CD4-positive, alpha-beta T cell treated with Interleukin-4 for 4 hours (primary cell): ENCODE measurements around the gene ADAMTSL1.

Experiments used
- DNase-seq: peaks from one replicate; pipeline ENCODE4 v3.0.0-alpha.2; 2020

Gene ADAMTSL1

DNA sequence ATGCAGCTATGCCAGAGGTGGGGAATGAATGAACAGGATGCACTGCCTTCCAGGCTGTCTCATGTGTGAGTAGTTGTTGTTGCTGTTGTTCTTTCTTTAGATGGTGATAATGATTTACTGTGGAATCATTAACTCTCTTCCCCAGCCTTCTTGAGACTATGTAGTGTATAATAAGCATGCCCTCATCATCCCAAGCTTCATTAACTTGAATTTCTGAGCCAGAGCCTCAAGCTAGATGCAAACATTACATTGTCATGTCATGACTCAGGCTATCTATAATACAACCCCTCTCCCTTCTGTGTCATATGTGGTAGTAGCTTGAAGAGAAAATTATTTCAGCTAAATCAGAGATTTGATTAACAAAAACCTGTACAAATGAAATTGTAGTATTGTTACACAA, 10.0 kb upstream of the ADAMTSL1 start:
- DNase-seq, result no peak

DNA sequence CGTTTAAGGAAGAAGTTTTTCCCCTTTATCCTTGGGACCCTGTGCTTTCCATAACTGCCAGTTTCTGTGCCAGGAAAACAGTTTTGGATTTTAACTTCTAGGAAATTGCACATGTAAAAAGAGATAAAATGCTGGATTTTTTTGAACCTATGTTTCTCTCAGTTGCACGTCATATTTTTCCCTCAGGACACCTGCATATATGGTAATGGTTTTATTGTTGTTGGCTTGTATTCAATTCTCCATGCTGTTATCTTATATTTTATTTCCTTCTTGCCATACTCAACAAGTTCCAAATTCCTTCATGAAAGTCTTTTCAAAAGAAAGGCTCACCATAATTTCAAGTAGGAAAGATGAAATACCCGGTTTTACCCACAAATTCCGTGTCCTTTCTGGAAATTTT, 7.9 kb upstream of the ADAMTSL1 start:
- DNase-seq, result no peak

DNA sequence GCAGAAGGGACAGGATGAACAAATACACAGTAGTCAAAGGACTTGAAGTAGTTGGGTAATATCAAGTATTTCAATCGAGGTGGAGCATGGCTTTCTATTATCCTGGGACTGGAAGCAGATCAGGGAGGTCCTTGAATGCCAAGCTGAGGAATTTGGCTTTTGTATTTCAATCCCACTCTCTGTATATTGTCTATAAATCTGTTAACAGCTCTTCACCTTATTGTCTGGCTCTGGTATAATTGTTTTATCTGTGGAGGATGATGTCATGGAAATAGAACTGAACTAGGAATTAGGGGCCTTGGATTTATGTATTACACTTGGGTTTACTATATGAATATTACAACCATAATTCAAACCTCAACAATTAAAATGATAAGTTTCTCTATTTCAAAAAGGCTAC, 6.3 kb upstream of the ADAMTSL1 start:
- DNase-seq, result no peak

DNA sequence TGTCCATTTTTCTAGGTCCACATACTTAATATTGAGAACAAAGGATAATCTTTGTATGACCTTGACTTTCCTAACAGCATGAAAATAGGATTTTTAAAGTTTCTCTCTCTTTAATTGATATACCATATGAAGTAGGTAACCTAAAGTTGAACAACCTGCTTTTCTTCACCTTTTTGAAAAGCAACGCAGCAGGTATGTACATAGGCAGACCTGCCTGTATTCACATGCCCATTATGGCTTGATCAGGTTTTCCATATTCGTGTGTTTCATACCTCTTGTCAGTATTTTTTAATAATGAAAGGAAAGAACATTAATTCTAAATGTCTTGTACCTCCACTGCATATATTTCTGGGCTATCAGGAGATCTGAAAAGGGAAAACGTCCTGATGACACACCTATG, 1.5 kb upstream of the ADAMTSL1 start:
- DNase-seq, result no peak

DNA sequence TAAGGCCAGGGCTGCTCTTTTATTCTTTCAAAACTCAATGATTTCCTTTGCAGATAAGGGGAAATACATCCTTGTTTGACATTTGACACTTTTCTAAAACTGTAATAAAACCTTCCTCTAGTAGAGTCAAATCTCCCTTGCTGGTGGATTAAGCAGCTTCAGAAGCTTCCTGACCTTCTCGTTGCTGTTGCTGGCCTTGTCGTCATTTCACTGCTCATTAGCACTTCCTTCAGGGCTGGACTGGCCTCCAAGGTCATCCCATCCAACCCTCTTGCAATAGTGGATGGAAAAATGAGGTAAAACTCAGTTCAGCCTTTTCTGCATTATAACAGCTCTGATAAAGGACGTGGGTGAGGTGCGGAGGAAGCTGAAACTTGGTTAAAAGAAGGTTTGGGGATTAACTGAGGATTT, 1.1 kb upstream of the ADAMTSL1 start:
- DNase-seq, result no peak

DNA sequence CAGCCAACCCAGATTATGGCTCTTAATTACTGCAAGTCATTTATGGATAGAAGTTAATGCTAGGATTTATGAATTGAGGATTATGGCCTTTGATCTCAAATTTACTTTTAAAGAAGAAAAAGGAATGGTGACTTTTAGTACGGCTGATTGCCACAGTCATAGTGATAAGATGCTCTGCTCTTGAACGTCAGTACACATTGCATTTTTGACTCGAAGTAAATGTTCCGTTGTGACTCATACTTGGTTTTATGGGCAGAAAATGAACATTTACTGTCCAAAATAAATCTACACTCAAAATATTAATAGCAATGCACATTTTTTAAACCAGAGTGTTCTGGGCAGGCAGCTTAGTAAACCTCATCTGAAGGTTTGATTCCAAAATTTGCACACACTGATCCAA, 830 bp downstream of the ADAMTSL1 start:
- no peak for DNase-seq

DNA sequence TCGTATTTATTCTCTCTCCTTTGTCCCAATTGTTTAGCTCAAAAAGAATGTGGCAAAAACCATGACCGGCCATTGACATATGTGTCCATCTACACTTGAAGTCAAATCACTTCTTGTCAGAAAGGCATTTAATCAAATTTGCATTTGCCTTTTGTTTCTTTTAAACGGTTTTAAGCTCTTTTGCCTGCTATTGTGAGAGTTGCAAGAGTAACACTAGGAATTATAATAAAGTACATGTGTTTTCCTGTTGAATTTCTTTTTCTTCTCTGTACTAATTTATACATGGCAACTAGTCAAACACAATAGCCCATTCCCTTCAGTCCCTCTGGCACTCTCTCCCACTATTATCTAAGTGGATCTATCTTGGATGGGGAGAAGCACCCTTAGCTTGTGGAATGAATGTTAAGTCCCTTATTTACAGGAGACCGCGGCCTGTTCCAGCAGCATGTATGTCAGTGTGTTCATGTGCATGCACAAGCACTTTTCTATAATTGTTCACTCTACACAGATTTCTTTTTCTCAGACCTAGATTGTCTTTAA, 3.2 kb downstream of the ADAMTSL1 start:
- DNase-seq, result no peak

DNA sequence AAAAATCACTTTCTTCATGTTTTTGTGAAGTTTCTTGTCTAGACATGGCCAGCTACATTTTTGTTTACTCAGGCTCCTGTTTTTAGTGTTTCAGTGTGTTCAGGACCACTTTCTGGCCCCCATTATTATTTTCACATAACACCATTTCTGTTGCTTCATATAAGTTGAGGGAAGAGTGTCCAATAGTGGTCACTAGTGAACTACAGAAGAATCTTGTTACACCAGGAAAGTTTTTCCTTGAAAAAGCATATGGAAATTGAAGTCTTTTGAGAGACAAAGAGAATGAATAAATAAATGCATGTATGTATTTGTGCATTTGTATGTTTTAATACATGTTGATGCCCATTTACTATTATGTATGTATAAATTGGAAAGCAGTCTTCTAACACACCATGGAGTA, 3.8 kb downstream of the ADAMTSL1 start:
- DNase-seq, result no peak

DNA sequence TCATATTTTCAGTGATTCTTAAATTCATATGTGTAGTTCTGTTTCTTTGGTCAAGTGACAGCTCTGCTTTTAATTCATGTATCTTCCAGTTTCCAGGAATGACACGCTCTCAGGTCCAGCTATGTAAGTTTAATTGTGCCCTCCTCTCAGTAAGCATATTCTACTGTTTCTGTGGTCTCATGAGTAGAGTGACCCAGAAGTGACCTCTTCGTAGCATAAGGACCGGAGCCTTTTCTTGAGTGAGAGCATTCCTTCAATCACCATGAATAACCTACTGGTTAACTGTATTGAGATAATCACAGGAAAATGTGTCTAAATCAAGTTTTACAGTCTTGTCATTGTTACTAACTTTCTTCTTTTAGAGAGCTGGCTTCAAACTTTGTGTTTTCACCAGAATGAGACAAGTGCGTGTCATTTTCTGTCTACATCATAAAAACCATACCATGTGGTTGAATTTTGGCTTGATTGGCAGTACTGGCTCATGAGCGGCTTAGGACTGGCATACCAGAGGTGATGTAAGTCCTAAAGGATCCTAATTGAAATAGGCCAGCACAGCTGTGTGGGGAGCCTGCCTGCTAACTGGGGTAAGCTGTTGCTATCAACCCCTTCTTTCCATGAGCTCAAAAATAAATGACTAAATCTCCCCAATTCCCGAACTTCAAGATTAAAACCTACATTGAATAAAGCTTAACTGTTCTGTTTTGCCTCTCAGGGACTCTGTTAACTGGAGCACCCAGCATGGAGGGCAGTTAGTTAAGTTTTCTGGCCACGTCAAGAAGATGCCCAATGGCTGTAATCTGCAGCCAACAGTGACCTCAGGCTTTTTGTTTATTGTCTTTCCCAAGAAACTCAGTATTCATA, 4.8 kb downstream of the ADAMTSL1 start:
- no peak for DNase-seq

DNA sequence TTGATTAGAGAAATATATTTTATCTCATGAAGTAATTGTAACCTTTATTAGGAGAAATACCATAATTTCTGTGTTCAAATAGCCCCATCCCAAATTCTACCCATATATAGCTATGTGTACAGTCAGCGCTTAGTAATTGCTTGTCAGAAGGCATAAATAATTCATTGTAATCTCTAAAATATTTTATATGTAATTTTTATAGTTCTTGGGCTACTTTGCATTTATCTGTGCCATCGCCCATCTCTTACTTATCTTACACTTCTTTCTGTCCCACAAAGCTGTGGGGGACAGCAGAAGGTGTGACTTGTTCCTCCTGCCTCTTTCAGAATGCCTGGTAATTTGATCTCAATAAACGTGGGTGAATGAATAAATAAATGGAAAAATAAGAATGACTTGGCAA, 5.5 kb downstream of the ADAMTSL1 start:
- no peak for DNase-seq

DNA sequence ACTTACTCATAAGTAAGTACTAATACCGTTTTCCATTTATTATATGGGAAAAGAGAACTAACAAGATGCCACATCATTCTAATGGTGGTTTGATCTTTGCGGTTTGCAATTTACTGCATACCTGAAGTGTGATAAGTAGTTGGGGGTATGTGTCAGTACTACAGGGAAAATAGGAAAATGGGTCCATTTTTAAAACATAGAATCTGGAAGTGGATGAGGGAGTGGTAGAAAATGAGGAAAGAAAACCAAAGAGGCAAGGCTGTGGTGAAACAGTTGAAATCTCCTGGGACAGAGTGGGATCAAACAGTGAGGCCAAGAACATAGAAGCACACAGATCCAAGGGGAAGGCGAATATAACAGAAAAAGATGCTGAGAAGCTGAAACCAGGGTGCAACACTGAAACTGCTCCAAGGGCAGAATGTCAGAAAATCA, 6.7 kb downstream of the ADAMTSL1 start:
- DNase-seq, result no peak

DNA sequence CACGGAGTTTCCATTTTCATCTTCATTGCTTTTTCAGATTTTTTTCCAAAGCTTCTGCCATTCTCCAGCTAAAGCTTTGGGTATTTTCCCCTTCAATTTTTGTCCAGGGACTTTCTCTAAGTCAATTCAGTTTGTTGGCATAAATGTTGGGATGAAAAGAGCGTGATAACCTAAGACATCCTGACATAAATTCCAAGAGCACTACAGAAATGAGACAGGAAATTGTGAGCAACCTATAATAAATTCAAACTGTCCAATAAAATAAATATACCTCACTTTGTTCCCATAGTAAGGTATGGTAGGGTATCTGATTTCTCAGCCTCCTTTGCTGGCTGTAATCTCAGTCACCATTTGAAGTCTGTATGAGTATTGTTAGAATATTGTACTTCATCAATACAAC, 8.4 kb downstream of the ADAMTSL1 start:
- DNase-seq, result no peak

DNA sequence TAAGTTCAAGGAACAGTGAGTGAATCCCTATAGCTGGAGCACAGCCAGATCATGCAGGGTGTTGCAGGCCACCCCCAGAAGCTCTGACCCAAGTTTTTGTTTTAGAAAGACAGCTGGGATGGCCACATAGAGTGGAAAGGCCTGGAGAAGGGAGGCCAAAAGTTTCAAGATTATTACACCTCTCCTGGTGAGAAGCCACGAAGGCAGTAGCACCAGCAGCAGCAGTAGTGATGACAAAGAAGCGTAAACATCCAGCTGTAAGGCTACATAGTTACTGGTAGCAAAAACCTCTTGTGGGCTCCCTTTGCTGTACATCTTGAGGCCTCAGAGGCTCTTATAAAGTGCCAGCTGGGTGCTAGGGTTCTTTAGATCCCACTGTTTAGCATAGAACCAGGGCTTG, 11.8 kb downstream of the ADAMTSL1 start:
- no peak for DNase-seq

DNA sequence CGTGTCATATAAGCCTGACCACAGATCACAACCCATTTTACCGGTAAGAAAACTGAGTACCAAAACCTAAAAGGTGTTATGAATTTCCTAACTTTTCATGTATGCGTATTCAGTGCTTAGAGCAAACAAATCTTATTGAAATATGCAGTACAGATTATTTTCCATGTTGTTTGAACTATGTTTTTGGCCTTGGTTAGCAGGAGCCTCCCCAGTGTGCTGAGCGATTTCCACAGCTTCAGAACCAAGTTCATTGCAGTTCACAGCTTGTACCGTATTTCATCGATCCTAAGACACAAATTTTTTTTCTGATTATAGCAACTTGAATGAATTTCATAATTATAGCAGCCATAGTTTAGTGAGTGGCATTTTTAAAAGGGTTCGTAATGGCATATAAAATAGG, 13.7 kb downstream of the ADAMTSL1 start:
- DNase-seq, result no peak

DNA sequence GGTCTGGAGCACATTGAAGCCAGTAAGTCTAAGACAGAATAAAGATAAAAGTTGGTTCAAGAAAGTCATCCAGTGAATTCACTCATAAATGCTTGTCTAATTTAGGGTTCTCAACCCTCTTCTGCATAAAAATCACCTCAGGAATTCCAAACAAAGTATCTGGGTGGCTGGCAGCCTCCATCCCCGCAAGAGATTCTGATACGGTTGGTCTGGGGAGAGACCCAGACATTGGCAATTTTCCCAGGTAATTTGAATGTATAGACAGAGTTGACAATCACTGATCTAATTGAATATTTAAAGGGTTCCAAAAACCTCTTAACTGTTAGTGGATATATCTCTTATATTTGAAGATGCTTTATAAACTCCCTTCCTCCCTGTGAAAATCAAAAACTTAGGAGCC, 14.9 kb downstream of the ADAMTSL1 start:
- no peak for DNase-seq

DNA sequence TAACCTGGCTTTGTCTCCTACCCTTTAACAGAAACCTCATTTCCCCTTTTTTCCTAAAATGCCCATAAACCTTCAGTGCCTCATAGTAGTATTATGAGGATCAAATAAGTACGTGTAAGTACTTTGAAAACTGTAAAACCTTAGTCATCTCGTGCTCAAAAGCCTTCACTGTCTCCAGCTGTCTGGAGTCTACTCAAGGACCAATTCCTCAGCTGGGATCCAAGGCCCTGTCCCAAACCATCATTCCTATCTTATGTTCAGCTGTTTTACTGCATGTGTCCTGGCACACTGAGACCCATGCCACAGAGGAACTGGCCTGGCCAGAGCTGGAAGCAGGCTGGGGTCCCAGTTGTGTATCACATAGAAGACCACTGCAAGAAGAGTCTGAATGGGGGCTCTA, 15.9 kb downstream of the ADAMTSL1 start:
- no peak for DNase-seq

DNA sequence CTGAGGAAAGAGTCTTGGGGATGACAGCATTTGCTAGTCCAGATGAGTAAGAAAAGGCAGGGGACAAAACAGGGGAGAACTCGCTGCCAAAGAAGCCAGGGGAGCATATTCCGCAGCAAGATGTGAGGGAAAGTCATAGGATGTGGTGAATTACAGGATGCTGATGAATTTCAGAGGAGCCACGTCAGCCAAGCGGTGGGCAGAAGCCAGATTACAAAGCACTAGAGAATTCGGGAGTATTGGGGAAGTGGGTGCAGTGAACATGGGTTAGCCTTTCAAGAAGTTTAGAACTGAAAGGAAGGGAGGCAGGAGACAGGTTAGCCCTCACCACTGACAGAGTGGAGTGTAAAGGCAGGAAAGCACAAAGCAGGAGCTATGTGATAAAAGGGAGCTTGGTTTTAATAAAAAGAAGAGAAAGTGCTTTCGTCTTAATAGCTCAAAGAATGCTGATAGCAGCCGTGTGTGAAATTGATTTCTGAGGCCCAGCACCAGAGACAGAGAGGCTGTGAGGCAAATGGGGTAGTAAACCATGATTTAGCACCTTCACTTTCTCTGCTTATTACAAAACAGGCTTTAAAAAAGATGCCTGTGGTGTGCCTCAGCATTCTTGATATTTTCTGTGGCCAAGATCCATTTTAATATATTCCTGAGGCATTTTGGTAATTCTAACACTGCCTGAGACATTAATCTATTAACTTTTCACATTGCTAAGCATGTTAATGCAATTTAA, 16.9 kb downstream of the ADAMTSL1 start:
- DNase-seq, result no peak

DNA sequence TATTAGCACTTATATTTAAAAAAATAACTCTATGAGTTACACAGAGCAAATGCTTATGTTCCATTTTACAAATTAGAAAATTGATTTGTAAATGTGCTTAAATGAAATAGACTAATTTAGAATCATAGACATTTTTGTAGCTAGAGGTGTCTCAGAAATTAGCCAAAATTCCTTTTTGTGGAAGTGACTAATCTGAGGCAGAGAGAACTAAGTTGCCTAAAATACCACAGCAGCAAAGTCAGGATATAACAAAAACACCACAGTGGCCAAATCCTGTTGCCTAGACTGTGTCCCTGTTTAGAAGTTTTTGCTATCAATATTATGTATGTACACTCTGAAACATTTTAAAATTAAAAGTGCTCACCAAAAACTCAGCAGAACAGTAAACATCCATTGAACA, 18.7 kb downstream of the ADAMTSL1 start:
- DNase-seq, result no peak

DNA sequence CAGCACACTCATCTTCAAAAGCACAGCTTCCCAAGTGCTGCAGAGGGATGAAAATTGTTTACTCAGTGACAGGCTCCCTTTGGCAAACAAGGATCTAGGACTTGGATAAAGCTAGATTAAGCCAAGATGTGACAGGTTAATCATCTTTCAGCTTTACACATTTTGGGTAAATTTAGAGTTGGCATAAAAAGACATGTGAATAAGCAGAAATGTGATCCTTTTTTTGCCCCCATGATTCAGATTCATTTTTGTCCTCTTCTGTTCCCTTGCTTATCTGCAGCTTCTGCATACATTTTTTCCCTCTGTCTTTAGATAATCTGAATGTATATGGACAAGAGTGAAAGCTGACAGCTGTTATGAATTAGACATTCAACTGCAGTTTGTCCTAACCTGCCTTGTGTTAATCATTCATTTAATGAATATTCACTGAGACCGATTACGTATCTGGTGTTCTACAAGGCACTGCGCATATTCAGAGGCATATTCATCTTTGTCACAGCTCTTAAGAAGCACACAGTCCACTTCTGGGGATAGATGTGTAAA, 19.6 kb downstream of the ADAMTSL1 start:
- no peak for DNase-seq

DNA sequence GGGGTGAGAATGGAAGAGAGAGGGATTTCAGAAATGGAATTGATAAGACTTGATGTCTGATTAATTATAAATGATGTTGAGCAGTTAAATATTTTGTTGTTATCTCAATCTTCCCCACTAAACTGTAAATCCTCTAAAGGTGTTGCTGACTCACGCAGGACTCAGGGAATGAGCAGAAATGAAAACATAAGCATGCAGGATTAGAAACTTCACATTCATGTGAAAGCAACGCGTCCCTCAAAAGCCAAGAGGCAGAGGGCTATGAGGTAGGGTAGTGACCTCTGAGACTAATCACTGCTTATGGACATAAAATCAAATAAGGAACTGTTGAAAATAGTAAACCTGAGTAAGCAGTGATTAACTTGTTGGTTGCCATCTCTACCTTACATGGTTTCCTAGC, 21.1 kb downstream of the ADAMTSL1 start:
- DNase-seq, result no peak

DNA sequence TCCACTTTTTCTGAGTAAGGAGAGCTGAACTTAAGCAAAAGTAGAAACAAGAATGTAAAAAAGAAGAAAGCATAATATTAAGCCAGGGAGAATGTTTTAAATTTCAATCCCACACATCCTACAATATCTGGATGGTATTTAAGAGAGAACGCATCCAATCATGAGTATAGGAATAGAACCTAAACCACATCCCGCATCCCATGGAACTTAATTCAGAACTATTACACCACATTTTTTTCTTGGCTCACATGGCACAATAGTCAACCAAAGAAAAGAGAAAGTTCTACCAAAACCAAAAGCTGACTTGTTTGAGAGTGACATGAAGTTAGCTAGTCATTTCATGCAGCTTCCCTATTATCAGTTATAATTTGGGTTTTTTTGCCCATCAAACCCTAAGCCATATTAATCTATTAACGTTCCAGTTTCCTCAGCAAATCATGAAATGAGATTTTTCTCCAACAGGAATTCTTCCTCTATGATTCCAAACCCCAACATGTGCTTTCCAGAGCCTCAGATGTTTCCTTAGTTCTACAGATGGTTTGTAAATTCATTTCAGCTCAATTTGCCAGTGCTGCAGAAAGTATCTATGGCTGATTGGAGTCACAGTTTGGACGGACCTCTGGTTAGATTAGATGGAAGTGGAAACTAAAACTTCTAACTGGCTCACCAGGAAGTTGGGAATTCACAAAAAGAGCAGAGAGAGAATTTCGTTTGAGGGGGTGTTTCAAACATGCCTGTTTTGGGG, 22.5 kb downstream of the ADAMTSL1 start:
- DNase-seq, result no peak

DNA sequence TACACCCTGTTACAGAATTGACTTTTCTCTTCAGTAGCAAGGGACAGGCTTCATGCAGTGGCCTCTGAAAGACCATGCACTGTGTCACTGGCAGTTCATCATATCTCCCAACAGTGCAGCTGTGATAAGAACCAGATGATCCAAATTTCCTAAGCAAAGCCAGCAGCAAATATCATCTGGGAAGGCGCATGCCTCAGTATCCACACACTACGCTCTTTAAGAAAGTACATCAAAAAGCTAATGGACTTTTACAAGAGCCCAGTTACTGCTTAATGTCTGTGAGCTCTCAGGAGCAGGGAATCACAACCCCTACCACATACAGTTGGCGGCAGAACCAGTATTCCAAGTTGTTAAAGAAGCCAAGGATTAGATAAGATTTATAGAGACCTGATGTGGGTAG, 25.1 kb downstream of the ADAMTSL1 start:
- DNase-seq, result no peak

DNA sequence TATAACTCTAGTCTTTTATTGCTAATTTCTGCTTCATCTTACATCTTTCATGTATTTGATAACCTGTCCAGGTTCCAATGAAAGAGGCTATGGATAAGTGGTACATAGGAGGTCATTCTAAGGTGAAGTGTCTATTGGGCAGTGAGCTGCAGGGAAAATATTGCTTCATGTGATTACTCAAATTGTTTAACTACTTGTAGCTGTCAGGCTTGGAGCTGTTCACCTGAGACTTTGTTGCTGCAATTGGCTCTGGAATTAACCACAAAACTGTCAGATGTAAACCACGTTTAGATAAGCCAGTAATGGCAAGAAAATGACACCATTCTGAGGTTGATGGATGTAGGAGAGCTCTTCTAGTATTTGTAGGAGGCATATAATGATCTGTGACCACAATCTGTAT, 26.0 kb downstream of the ADAMTSL1 start:
- no peak for DNase-seq
